Measurements from ENCODE around the gene YEATS2.

GRCh38 chr3:183769453-183769852 is 71.9 kb downstream of the YEATS2 start:
- no peak for TF ChIP-seq CTCF (IDR thresholded peaks at IDR 0.05)
- TF ChIP-seq JUND (IDR thresholded peaks at IDR 0.05): no peak
- TF ChIP-seq RAD21 (IDR thresholded peaks at IDR 0.05; ENCODE audit: low read length): no peak
- no peak for TF ChIP-seq EP300 (IDR thresholded peaks at IDR 0.05; ENCODE audit: borderline replicate concordance in 1 of 2, low read depth in 1 of 2, low read length in 1 of 2)
- TF ChIP-seq POLR2AphosphoS5 (IDR thresholded peaks at IDR 0.05; ENCODE audit: low read depth, low read length): no peak
- TF ChIP-seq PBX3 (IDR thresholded peaks at IDR 0.05): no peak
- no peak for TF ChIP-seq REST (IDR thresholded peaks at IDR 0.05; ENCODE audit: low read depth, low read length)
- TF ChIP-seq MXI1 (IDR thresholded peaks at IDR 0.05; ENCODE audit: low read depth, low read length): no peak
- TF ChIP-seq ZBTB33 (IDR thresholded peaks at IDR 0.05; ENCODE audit: borderline replicate concordance, low read depth): no peak
- TF ChIP-seq GABPA (IDR thresholded peaks at IDR 0.05; ENCODE audit: low read depth): no peak
- TF ChIP-seq GATA2 (CRISPR knock-in tag; IDR thresholded peaks at IDR 0.05): no peak
- TF ChIP-seq MAX (IDR thresholded peaks at IDR 0.05; ENCODE audit: low read depth): no peak

All from SK-N-SH (cell line).